22Rv1 (cell line): Measurements from ENCODE around the gene IQGAP2.

ENCODE experiments used
- H3K27ac ChIP-seq: fragments of 450-650 bp; 2 replicates; pipeline ENCODE4 v1.5.1; 2017
- ZFX ChIP-seq: fragments of 450-650 bp; IDR thresholded peaks from 2 replicates; pipeline ENCODE4 v1.6.1; 2017; ENCODE audit warnings: antibody characterized with exemption, borderline replicate concordance
- TF ChIP-seq, protein P1 (sequence below): fragments of 450-650 bp; IDR thresholded peaks from 2 replicates; pipeline ENCODE4 v1.5.1; 2017; ENCODE audit warnings: mild to moderate bottlenecking

IQGAP2 gene

DNA sequence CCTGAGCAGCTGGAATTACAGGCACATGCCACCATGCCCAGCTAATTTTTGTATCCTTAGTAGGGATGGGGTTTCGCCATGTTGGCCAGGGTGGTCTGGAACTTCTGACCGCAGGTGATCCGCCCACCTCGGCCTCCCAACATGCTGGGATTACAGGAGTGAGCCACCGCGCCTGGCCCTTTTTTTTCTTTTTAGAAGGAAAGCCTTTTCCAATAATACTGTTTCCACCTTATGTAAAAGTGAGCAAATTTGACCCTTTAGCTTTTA lies 289.1 kb downstream of the IQGAP2 start:
- TF ChIP-seq, protein P1, sequence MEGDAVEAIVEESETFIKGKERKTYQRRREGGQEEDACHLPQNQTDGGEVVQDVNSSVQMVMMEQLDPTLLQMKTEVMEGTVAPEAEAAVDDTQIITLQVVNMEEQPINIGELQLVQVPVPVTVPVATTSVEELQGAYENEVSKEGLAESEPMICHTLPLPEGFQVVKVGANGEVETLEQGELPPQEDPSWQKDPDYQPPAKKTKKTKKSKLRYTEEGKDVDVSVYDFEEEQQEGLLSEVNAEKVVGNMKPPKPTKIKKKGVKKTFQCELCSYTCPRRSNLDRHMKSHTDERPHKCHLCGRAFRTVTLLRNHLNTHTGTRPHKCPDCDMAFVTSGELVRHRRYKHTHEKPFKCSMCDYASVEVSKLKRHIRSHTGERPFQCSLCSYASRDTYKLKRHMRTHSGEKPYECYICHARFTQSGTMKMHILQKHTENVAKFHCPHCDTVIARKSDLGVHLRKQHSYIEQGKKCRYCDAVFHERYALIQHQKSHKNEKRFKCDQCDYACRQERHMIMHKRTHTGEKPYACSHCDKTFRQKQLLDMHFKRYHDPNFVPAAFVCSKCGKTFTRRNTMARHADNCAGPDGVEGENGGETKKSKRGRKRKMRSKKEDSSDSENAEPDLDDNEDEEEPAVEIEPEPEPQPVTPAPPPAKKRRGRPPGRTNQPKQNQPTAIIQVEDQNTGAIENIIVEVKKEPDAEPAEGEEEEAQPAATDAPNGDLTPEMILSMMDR: no peak
- no peak overlapping the region for H3K27ac ChIP-seq

- H3K27ac ChIP-seq: no peak overlapping the region
- no peak for TF ChIP-seq ZFX
- TF ChIP-seq, protein P1: no peak
These were observed 289.6 kb downstream of the IQGAP2 start for GRCh38 chr5:76692651-76693050.

DNA sequence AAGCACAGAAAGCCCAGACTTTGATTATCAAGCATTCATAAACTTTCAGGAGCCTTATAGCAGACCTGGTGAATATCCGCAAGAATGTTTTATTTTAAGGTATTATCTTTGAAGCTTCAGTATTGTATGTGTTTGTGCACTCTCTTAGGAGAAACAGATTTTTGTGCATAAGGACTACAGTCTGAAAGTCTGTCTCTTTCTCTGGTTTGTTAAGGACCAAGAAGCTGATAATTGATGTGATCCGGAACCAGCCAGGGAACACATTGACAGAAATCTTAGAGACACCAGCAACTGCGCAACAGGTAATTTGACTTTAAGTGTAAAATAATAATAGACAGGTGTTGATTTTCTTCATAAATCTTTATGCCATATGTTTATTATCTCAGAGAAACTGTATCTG lies 290.1 kb downstream of the IQGAP2 start:
- TF ChIP-seq ZFX: no peak
- TF ChIP-seq, protein P1: no peak
- H3K27ac ChIP-seq: no peak overlapping the region

DNA sequence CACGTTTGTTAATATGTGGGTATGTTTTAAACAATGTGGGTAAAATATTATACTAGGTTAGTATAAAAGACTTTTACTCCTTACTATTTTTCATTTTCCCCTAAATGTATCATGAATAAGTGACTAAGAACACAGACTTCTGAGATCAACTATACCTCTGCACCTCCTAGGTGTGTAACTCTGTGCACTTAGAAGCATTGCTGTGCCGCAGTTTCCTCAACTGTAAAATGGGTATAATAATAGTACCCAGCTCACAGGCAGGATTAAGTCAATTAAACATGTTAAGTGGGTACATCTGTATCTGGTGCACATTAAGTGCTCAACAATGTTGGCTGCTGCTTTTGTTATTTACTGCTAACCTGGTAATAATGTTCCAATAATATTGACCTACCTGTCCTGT lies 291.2 kb downstream of the IQGAP2 start:
- TF ChIP-seq ZFX: no peak
- TF ChIP-seq, protein P1: no peak
- H3K27ac ChIP-seq: no peak overlapping the region

- no peak for TF ChIP-seq ZFX
- TF ChIP-seq, protein P1: no peak
- H3K27ac ChIP-seq: no peak overlapping the region
These were observed 292.3 kb downstream of the IQGAP2 start for GRCh38 chr5:76695346-76695745.

DNA sequence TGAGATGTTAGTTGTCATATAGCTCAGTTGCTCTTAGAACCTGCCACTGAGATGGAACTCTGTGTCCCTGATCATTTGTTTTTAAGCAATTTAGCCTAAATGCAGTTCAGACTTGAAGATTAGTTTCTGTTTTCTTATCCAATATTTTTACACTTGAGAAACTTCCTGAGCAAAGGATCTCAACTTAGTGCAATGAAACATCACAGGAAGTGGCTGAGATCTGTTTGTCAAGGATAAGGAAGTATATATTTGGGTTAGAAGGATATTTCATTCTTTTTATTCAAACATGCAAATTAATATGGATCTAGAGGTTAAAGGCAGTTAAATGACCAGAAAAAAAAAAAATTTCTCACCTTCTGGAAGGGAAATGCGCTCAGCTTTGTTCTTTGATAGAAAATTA lies 293.2 kb downstream of the IQGAP2 start:
- TF ChIP-seq ZFX: no peak
- TF ChIP-seq, protein P1: no peak
- no peak overlapping the region for H3K27ac ChIP-seq

- TF ChIP-seq ZFX: no peak
- TF ChIP-seq, protein P1: no peak
- no peak overlapping the region for H3K27ac ChIP-seq
These were observed 294.6 kb downstream of the IQGAP2 start for GRCh38 chr5:76697670-76698069.

- no peak for TF ChIP-seq ZFX
- H3K27ac ChIP-seq: no peak overlapping the region
These were observed 297.5 kb downstream of the IQGAP2 start for GRCh38 chr5:76700571-76700970.
